ENCODE measurements around the gene ZBTB7A.

DNA sequence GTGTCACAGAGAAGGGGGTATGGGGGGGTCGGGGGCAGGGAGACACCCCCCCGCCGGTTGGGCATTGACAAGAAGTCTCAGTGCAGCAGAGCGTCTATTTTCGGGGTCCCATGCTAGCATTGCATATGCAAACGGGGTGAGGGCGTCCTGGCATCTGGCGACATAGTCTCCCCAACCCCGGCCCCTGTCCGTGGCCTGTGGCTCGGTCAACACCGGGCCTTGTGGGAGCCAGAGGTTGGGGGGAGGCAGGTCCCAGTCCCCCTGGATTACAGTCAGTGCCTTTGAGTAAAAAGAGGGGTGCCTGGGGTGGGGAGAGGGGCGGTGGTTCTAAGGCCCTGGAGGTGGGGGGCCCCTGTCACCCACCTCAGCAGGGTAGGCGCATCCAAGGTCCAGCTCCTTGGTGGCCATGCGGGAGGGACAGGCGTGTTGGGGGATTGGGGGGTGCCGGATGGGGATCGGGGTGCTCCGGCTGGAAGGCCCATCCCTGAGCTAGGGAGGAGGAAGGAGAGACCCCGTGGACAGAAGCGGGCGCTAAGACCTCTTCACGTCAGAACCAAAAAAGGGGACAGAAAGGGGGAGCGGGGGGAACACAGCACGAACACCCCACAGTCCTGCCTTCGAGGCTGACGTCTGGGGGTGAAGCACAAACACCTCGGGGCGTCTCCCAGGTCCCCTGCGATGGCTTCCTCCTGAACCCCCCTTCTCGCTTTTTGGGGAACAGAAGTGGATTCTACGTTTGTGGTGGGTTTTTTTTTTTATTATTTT, 20.9 kb downstream of the ZBTB7A start:
- no peak for TF ChIP-seq CTCF (IDR thresholded peaks at IDR 0.05)
- TF ChIP-seq MAZ (IDR thresholded peaks at IDR 0.05; ENCODE audit: borderline replicate concordance, low read depth, low read length) = no peak
- no peak for TF ChIP-seq CHD4 (IDR thresholded peaks at IDR 0.05; ENCODE audit: borderline replicate concordance)
- TF ChIP-seq POLR2A (IDR thresholded peaks at IDR 0.05; ENCODE audit: low read length) = no peak
- TF ChIP-seq NFE2L2 (conservative IDR thresholded peaks at IDR 0.05; ENCODE audit: low read length) = no peak
- no peak for TF ChIP-seq EP300 (IDR thresholded peaks at IDR 0.05)
- TF ChIP-seq SMC3 (IDR thresholded peaks at IDR 0.05) = no peak
- no peak for TF ChIP-seq RCOR1 (IDR thresholded peaks at IDR 0.05; ENCODE audit: low read depth, low read length)
- TF ChIP-seq SREBF2 (IDR thresholded peaks at IDR 0.05) = no peak

Measured in A549 (cell line).